ENCODE data around the gene P2RX6.
"Not testable (repeated sequence)": the region's sequence is repeated elsewhere in the genome, so short reads cannot be mapped to it uniquely, and the experiment has no call there.

Gene P2RX6

DNA sequence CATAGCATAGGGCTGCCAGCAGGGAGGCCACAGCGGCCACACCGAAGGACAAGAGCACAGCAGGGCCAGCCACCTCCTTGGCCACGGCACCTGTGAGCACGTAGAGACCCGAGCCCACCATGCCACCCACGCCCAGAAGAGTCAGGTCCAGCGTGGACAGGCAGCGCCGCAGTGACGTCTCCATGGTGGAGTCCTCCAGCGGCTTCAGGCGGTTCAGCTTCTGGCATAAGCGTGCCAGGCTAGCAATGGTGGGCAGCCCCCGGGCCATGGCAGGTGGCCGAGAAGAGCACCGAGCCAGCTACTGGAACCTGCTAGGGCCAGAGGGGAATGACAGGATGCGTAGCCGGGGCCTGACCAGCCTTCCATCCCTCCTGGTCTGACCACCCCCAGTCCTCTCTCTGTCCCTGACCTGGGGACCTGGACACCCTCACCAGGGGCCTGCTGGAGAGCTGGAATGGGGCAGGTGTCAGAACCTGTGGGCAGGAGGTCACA is 16.6 kb downstream of the P2RX6 start:
- no peak for DNase-seq (ENCODE audit: low read depth in 2 of 2)

DNA sequence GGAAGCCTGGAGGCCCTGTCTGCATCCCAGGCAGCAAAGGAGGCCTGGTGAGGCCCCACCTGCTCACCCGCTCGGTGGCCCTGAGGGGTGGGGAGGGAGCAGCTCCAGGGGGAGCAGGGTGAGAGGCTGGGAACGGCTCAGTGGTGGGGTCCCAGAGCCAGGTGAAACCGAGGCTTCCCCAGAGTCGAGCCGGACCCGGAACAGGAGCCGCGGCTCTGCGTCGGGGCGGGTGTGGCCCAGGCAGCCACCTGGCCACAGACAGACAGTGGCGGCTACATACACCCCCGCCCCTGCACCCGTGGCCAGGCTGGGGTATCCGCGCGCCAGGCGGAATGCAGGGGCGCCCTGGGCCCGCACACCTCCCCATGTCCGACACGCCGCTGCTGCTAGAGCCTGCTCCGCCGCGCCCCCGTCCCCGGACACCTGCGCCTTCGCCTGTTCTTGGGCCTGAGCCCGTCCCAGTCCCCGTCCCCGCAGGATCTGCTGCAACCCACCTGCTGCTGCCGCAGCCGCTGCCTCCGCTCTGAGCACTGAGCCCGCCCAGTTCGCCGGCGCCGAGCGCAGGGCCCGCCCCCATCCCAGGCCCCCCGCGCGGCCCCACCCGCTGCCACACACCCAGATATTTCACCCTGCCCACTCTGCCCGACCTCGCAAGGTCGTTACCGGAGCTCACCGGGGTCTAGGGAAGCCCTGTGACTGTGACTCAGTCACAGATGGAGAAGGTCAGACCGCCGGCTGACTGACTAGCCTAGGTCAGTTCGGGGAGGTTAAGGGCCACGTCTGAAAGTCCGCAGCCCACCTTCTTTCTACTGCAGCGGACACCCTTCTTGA is 17.3 kb downstream of the P2RX6 start, which contains the start of gene SLC7A4:
TSS of gene SLC7A4 (minus strand) at position 525 of the 831 bp plus-strand sequence. CDS start 749 bp downstream, outside the sequence.
- no peak for DNase-seq (ENCODE audit: low read depth in 2 of 2)

DNA sequence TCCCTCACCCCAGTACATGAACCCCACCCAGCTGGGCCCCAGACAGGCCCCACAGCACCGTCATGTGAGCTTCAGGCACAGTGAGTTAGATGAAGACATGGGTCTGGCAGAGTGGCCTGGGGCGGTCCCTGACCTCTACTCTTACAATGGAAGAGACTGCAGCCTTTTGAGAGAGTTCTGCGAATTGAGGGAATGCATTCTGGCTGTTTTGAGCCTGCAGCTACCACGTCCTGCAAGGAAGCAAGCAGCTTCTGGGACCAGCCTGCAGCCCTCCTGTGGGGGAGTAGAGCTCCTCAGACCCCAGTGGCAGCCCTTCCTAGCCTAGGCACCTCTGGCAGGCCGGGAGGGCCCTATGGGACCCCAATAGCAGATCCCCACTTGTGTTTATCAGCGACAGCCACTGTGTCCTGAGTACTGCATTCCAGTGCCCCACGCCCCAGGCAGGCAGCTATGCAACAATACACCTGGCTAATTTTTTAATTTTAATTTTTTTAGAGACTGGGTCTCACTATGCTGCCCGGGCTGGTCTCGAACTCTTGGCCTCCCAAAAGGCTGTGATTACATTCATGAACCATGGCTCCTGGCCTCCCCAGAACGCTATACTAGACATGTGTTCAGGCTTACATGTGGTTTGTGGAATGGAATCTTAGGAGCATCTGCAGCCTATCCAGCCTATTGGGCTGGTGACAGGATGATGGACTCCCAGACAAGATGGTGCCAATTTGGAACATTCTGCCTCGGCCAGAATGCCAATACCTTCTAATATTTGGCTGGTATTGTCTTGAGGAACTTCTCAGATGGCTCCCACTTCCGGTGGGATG is 18.1 kb downstream of the P2RX6 start:
- DNase-seq (ENCODE audit: low read depth in 2 of 2), result no peak

DNA sequence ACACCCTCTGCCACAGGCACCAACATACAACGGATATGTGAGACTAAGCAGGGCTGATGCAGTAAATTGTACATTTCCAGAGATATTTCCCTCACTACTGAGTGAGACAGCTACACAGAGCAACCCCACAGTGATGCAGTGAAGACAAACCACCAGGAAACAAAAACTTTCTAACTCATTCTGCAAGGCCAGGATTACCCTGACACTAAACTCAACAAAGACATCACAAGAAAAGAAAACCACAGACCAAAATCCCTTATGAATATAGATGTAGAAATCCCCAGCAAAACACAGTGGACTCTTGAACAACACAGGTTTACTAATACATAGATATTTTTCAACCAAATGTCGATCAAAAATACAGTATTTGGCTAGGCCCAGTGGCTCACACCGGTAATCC is 18.9 kb downstream of the P2RX6 start:
- DNase-seq (ENCODE audit: low read depth in 2 of 2), result no peak

DNA sequence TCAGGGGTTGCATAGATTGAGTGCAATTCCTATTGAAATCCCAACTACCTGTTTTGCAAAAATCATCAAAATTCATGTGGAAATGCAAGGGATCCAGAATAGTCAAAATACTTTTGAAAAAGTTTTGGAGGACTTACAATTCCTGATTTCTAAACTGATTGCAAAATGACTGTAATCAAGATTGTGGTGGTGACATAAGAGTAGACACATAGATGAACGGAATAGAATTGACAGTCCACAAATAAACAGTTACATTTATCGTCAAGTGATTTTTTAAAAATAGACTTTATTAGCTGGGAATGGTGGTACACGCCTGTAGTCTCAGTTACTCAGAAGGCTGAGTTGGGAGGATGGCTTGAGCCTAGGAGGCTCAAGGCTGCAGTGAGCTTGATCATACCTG is 20.0 kb downstream of the P2RX6 start:
- no peak for DNase-seq (ENCODE audit: low read depth in 2 of 2)

DNA sequence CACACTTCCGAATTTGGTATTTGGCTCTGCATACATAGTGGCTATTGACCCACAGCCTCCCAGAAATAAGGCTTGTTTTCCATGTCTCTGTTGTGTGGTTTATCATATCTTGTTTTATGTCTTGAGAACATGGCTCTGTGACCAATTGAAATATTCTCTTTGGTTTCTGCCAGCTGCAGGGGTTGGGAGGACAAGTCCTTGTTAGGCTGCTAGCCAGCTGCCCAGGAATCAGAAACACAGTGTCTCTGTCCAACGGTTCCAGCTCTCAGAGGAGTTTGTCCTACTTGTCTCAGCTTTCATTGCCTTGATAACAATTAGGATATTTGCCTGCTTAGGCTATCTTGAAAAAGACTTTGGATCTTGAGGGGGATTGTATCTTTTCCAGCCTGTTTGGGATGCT is 23.4 kb downstream of the P2RX6 start:
- DNase-seq (ENCODE audit: low read depth in 2 of 2), result no peak

DNA sequence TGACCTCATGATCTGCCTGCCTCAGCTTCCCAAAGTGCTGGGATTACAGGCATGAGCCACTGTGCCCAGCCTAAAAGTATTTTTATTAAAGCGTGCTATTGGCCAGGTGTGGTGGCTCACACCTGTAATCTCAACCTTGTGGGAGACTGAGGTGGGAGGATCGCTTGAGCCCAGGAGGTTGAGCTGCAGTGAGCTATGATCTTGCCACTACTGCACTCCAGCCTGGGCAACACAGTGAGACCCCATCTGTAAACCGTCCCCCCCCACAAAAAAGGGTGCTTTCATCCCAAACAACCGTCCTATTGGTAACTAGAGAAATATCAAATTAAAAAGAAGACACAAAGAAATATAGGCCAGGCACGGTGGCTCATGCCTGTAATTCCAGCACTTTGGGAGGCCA is 24.2 kb downstream of the P2RX6 start:
- not testable (repeated sequence) for DNase-seq (ENCODE audit: low read depth in 2 of 2)

DNA sequence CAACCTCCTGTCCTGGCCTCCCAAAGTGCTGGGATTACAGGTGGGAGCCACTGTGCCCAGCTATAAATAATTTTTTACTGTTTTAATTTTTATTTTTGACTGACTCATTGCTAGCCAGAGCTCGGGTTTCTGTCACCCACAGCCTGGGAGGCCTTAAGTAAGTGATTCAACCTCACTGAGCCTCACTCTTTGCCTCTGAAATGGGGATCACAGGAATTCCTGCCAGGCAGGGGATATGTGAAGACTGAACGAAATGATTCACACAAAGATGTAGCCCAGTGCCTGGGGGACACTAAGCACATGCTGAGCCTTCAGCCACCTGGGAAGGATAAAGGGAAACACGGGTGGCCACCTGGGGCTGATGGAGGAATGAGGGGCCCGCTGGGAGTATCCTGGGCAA is 27.0 kb downstream of the P2RX6 start:
- no peak for DNase-seq (ENCODE audit: low read depth in 2 of 2)

DNA sequence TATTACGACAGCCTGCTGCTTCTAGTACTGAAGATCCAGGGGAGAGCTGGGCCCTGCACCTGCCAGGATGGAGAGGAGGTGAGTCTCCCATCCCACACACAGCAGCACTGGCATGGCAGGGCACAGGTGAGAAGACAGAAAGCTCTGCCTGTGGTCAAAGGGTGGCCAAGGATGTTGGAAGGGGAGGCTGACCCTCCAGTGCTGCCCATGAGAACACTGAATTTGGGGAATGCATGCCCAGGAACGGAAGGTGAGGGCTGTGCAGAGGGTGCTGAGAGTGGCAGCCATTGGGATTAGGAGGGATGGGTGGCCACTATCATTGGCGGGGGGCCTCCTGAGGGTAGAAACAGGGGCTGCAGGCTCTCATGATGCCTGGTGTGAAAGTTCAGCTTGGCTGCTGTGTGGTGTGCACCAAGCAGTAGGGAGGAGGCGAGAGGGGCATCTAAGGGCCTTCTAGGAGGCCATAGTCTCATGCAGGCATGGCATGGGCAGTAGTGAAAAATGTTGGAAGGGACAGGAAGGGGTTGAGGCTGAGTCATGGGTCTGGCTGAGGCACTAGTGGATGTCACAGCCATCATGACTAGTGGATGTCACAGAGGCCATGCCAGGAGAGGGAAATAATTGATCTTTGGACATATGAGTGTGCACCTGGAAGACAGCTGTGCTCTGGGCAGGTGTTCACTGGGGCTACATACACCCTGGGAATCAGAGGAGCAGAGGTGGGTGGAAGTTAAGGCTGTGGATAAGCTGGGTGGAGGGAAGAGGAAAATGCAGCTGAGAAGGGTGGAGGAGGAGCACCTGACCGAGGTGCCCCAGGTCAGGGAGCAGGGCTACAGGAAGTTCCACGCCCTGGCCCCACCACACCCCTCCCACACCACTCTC is 28.3 kb downstream of the P2RX6 start:
- DNase-seq (ENCODE audit: low read depth in 2 of 2), result no peak

DNA sequence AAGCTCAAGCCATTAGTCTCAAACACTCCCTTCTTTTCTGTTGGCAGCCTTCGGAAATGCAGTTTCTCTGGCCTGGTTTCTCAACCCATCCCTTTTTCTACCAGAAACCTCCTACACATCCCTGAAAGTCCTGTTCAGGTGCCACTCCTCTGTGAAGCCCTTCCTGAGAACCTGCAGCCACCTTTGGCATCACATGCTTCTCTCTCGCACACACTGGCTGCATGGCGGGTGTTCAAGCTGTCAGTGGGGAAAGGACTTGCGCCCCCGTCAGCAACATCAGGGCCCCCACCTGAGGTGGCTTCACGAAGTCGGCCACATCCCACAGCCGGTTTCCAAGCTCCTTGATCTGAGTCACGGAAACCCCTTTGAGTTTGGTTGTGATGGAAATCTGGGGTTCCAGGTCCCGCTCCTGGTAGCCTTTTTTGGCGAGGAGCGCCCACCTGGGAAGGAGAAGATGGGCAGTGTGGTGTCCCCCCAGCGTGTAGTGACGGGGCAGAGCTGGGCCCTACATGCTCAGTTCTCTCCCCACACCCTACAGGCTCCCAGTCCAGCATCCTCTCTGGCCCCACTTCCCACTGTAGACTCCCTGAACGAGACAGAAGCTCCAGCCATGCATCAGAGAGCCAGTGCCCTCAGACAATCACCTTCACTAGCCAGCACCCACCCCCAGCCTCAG is 29.0 kb downstream of the P2RX6 start:
- no peak for DNase-seq (ENCODE audit: low read depth in 2 of 2)

DNA sequence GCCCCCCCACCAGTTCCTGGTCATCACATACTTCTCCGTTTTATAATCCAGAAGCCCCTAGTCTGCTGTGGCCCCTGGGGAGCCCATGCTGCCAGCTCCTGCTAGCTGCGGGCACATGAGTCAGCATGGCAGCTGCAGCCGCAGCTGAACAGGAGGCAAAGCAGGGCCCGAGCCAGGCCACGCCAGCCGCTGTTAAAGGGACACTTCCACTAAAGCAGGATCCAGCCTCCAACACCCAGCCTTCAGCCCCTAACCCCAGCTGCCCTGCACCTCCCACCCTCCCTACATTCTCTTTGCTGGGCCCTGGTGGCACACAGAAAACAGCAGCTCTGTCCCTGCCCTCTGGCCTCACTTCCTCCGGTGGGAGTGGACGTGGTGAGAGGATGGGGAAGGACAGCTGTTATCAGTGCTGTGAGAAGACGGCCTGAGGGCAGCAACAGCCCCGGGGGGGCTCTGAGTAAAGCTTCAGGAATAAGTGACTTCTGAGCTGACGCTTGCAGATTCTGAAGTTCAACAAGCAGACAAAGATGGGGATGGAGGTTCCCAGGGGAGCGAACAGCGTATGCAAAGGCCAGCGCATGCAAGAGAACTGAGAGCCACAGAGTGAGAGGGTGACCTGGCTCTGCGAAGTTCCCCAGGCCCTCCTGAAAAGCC is 30.1 kb downstream of the P2RX6 start:
- no peak for DNase-seq (ENCODE audit: low read depth in 2 of 2)

DNA sequence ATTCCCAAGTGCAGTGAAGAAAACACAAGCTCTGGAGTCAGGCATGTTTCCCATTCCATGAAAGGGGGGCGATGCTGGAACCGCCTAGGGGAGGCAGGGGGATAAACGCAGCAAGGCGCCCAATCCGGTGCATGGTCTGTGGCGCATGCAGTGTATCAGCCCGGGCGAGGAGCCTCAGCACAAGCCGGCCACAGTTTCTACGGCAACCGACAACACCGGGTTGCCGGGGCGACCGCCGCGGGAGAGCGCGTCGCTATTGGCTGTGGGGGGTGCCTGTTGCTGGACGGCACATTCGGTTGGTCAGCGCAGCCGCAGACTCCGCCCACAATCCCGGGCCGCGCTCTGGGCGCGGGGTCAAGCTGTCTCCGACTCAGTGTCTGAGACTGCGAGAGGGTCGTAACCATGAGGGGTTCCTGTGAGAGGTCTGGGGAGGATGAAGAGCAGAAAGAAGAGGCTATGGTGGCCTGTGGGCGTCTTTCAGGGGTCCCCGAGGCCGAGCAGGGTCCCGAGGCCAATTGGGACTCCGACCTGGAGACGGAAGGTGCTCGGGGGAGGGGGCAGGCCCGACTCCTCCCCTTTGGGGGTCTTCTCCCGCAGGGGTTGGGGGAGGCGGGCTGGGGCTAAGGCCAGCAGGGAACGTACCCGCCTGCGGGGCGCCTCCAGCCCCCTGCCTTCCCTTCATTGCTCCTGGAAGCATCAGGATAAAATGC is 30.8 kb downstream of the P2RX6 start, which contains the start of gene LRRC74B:
TSS of gene LRRC74B (plus strand) at position 362 of the 710 bp plus-strand sequence. CDS start at position 403, 41 bp downstream.
- DNase-seq (ENCODE audit: low read depth in 2 of 2), result peak; percentile 41 to 51

DNA sequence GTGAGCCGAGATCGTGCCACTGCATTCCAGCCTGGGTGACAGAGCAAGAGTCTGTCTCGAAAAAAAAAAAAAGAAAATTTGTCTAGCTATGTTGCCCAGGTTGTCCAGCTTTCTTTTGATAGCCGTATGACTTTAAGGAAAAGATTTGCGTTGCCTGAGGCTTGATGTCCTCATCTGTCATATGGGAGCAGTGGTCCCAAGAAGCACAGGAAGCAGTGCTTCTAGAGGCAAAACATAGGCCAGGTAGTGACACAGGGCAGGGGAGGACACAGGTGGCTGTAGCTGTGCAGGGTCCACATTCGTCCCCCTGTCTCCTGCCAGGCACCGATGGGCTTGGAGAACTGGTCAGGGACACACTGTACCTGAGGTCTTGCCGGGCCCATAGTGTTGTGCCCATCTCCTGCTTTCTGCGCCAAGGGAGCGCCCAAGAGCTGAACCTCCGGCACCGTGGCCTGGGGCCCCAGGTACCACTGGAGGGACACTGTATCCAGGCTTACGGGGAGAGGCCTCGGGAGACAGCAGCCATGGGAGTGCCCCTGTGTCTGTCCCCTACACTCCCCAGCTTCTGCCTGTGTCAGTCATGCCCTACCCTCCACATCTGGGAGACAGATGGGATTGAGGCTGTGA is 32.2 kb downstream of the P2RX6 start:
- no peak for DNase-seq (ENCODE audit: low read depth in 2 of 2)

DNA sequence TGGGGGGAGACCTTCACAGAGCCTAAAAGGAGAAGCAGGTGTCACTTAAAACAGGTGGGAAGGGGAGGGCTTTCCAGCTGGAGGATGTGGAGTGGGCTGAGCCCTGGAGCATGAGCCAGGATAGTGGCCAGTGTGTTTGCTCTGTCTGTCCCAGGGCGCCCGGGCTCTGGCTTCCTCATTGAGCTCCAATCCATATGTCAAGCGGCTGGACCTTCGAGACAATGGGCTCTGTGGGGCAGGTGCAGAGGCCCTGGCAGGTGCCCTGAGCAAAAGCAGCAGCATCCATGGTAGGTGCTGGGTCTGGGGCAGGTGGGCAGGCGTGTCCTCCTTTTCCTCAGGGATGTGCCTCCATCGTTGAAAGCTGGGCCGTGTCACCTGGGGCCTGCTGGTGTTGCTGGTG is 32.8 kb downstream of the P2RX6 start:
- no peak for DNase-seq (ENCODE audit: low read depth in 2 of 2)

DNA sequence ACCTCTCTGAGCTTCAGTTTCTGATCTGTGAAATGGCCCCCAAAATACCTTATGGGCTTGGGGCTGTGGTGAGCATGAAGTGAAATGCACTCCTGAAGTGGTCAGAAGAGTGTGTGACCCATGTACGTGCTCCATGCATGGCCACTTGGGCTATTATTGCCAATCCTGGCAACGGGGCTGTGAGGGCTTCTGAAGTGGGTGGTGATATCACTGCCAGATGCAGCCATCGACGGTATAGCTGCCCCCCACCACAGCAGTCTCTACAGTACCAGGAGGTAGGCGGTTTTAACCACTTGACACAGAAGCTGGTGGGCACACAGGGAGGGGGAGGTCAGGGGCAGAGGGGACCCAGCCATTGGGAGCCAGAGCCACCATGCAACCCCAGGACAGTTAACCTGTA is 33.5 kb downstream of the P2RX6 start:
- DNase-seq (ENCODE audit: low read depth in 2 of 2), result not testable (repeated sequence)

DNA sequence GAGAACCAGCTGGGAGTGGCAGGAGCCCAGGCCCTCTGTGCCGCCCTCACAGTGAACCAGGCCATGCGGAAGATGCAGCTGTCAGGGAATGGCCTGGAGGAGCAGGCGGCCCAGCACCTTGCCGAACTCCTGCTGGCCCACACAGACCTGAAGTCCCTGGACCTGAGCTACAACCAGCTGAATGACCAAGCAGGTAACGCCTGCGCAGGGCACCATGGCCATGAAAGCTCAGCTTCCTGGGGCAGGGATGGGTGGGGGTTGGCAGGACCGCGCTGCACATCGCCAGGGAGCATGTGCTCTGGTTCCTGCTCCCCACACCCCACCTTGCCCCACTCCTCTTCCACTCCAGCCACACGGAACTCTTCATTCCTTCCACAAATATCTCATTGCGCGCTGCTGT is 34.0 kb downstream of the P2RX6 start:
- DNase-seq (ENCODE audit: low read depth in 2 of 2), result not testable (repeated sequence)

DNA sequence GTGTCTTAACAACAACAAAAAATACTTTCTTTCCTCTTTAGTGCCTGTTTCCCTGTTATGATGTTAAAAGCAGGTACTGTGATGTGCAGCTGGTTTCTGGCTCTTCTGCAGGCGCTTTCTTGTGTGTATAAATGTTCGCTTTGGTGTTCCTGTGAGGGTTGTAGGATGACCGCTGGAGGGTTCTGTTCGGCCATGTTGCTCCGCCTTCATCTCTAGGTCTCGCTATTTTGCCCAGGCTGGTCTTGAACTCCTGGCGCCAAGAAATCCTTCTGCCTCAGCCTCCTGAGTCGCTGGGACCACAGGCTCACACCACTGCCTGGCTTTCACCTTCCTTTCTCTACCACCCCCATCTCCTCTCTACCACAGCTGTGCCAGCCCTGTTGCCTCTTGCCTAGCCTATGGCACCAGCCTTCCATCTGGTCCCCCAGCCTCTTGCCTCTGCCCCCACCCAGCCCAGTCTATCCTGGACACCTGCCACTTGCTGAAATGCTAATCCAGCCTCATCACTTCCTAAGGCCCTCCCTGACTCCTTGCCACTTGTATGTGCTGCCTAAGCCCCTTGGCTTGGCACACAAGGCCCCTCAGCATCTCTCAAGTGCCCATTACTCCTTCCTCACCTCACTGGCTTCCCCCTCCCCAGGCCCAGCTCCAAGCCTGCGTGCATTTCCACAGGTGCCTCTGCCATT is 36.3 kb downstream of the P2RX6 start:
- no peak for DNase-seq (ENCODE audit: low read depth in 2 of 2)

DNA sequence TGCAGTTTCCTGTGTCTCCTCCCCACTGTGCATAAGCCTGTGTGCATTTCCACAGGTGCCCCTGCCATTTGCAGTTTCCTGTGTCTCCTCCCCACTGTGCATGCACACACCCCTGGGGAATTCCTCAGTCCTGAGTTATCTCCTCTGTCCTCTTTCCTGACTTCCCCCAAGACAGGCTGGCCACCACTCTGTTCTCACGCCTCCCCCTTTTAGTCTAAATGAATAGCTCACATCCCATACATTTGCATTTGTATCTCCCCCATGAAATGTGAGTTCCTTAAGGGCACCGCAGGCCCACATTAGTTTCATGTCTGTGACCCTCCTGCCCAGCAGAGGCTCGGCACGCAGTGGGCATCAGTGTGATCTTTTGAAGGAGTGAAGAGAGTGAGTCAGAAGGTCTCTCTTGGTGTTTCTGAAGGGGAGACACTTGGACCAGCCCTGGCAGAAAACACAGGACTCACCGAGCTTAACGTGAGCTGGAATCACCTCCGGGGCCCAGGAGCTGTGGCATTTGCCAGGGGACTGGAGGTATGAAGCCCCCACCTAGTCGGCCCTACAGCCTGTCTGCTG is 37.0 kb downstream of the P2RX6 start:
- no peak for DNase-seq (ENCODE audit: low read depth in 2 of 2)

Measured in stimulated activated CD8-positive, alpha-beta memory T cell treated with anti-CD3 and anti-CD28 coated beads, Interleukin-2, amount 100 ng/mL, for 1 hour (primary cell).